SK-N-SH (cell line): ENCODE results near the gene SLC45A1. TPM values are rescaled to one million over a fixed set of nuclear protein-coding genes. Genes with fewer than 3 reads are reported as not detected.

Experiments
- CTCF ChIA-PET: fragments of 300-600, 350-600 bp; formaldehyde crosslinking; extraction: SDS; loops from one replicate; lab custom pipeline; 2021; lab: Yijun Ruan, JAX
- POLR2A ChIA-PET: fragments of 350-600 bp; sonication (Branson Sonifier 250); formaldehyde crosslinking; extraction: SDS; loops from one replicate; lab custom pipeline; 2020; ENCODE audit warnings: antibody characterized with exemption, inconsistent platforms; lab: Yijun Ruan, JAX
- DNase-seq: peaks from one replicate; pipeline ENCODE4 v3.0.0; 2012
- H2AFZ ChIP-seq: fragments of 200-600 bp; sonication (generic); 2 replicates; pipeline ENCODE4 v1.8.1; 2016; ENCODE audit warnings: antibody characterized with exemption, mild to moderate bottlenecking, low read depth
- H3F3A ChIP-seq: fragments of 200-600 bp; sonication (generic); replicated peaks from 2 replicates; pipeline ENCODE3; 2016; ENCODE audit warnings: antibody characterized with exemption, mild to moderate bottlenecking; ENCODE audit not compliant: insufficient read depth
- H3K27ac ChIP-seq, 2 experiments: fragments of 200-500 bp in 1 of 2; fragments of 200-600 bp in 1 of 2; sonication (Bioruptor generic) in 1 of 2; sonication (generic), shearing (Covaris generic) in 1 of 2; 2 replicates each; pipeline versions ENCODE4 v1.5.1 to v1.6.1; 2014 to 2016; ENCODE audit warnings: low read depth in 2 of 2, inconsistent platforms in 1 of 2, low read length in 1 of 2, mild to moderate bottlenecking in 1 of 2, mixed read lengths in 1 of 2
- H3K27me3 ChIP-seq: fragments of 200-600 bp; sonication (generic), shearing (Covaris generic); 2 replicates; pipeline ENCODE4 v1.6.1; 2016; ENCODE audit warnings: mixed run types; ENCODE audit not compliant: insufficient read depth
- H3K36me3 ChIP-seq, 2 experiments: fragments of 200-500 bp in 1 of 2; fragments of 200-600 bp in 1 of 2; sonication (Bioruptor generic) in 1 of 2; sonication (generic) in 1 of 2; replicated peaks in 1 of 2; 2 replicates each; pipeline versions ENCODE3 to v1.5.1; 2014 to 2016; ENCODE audit warnings: low read length in 1 of 2, mild to moderate bottlenecking in 1 of 2; ENCODE audit not compliant: insufficient read depth in 2 of 2, control insufficient read depth in 1 of 2
- H3K4me1 ChIP-seq, 2 experiments: fragments of 200-500 bp in 1 of 2; fragments of 200-600 bp in 1 of 2; sonication (Bioruptor generic) in 1 of 2; sonication (generic), shearing (Covaris generic) in 1 of 2; 2 replicates each; pipeline versions ENCODE4 v1.5.1 to v1.6.1; 2014 to 2016; ENCODE audit warnings: low read depth in 1 of 2, low read length in 1 of 2, mixed run types in 1 of 2; ENCODE audit not compliant: insufficient read depth in 2 of 2, control insufficient read depth in 1 of 2
- H3K4me2 ChIP-seq: fragments of 200-600 bp; sonication (generic), shearing (Covaris generic); 2 replicates; pipeline ENCODE4 v1.6.1; 2017; ENCODE audit warnings: mixed run types
- H3K4me3 ChIP-seq, 2 experiments: fragments of 200-500 bp in 1 of 2; fragments of 200-600 bp in 1 of 2; sonication (Bioruptor generic) in 1 of 2; sonication (generic), shearing (Covaris generic) in 1 of 2; 2 replicates each; pipeline versions ENCODE4 v1.5.1 to v1.8.1; 2014 to 2016; ENCODE audit warnings: low read depth in 2 of 2, inconsistent platforms in 1 of 2, low read length in 1 of 2, mild to moderate bottlenecking in 1 of 2, mixed read lengths in 1 of 2, moderate library complexity in 1 of 2
- H3K79me2 ChIP-seq: fragments of 200-600 bp; sonication (generic); 2 replicates; pipeline ENCODE4 v1.8.1; 2017; ENCODE audit warnings: mild to moderate bottlenecking; ENCODE audit not compliant: insufficient read depth
- H3K9ac ChIP-seq: fragments of 200-600 bp; sonication (generic); 2 replicates; pipeline ENCODE4 v1.6.1; 2017; ENCODE audit warnings: mixed run types
- H3K9me2 ChIP-seq: fragments of 200-600 bp; sonication (generic); 2 replicates; pipeline ENCODE4 v1.6.1; 2017; ENCODE audit warnings: mixed run types
- H3K9me3 ChIP-seq: fragments of 200-600 bp; sonication (generic); 2 replicates; pipeline ENCODE4 v1.6.1; 2017; ENCODE audit warnings: mixed run types, mild to moderate bottlenecking, moderate library complexity
- H4K20me1 ChIP-seq: fragments of 200-600 bp; sonication (generic); 2 replicates; pipeline ENCODE4 v1.6.1; 2017; ENCODE audit warnings: mild to moderate bottlenecking, mixed run types; ENCODE audit not compliant: insufficient read depth
- CHD2 ChIP-seq: fragments of 150-350 bp; IDR thresholded peaks from 2 replicates; pipeline ENCODE4 v1.6.1; 2018; ENCODE audit warnings: low read length; ENCODE audit not compliant: partially characterized antibody
- FOSL2 ChIP-seq: IDR thresholded peaks from 2 replicates; pipeline ENCODE4 v1.4.0; 2012; ENCODE audit warnings: low read depth, mild to moderate bottlenecking, moderate library complexity, borderline replicate concordance
- GATA2 ChIP-seq: sonication (generic); formaldehyde crosslinking; IDR thresholded peaks from 2 replicates; pipeline ENCODE4 v1.5.0; 2020; ENCODE audit warnings: mild to moderate bottlenecking, missing genetic modification reagents
- JUND ChIP-seq: IDR thresholded peaks from 2 replicates; pipeline ENCODE4 v1.4.0; 2012
- NFIC ChIP-seq: IDR thresholded peaks from 2 replicates; pipeline ENCODE4 v1.4.0; 2012; ENCODE audit warnings: borderline replicate concordance
- NRF1 ChIP-seq: IDR thresholded peaks from 2 replicates; pipeline ENCODE4 v1.6.1; 2012; ENCODE audit warnings: low read depth, mild to moderate bottlenecking, low read length
- RAD21 ChIP-seq: IDR thresholded peaks from 2 replicates; pipeline ENCODE4 v1.6.1; 2012; ENCODE audit warnings: mild to moderate bottlenecking, low read length
- RCOR1 ChIP-seq: fragments of 150-350 bp; IDR thresholded peaks from 2 replicates; pipeline ENCODE4 v1.6.1; 2017; ENCODE audit warnings: antibody characterized with exemption, low read length
- RXRA ChIP-seq: IDR thresholded peaks from 2 replicates; pipeline ENCODE4 v1.4.0; 2012; ENCODE audit warnings: low read depth, mild to moderate bottlenecking, borderline replicate concordance
- TAF1 ChIP-seq: IDR thresholded peaks from 2 replicates; pipeline ENCODE4 v1.6.1; 2012; ENCODE audit warnings: low read depth, mild to moderate bottlenecking, low read length, moderate library complexity, borderline replicate concordance
- TCF12 ChIP-seq: IDR thresholded peaks from 2 replicates; pipeline ENCODE4 v1.4.0; 2012
- TEAD4 ChIP-seq: IDR thresholded peaks from 2 replicates; pipeline ENCODE4 v1.4.0; 2012; ENCODE audit warnings: mild to moderate bottlenecking, borderline replicate concordance; ENCODE audit not compliant: insufficient read depth
- YY1 ChIP-seq: IDR thresholded peaks from 2 replicates; pipeline ENCODE4 v1.4.0; 2012; ENCODE audit warnings: low read depth, mild to moderate bottlenecking
- WGBS: methylation state at CpG from one replicate; pipeline ENCODE4 v1.1.6; 2017; ENCODE audit warnings: low lambda C conversion rate; 5-methylcytosine and 5-hydroxymethylcytosine counted together
- polyA plus RNA-seq, 3 experiments: library from polyadenylated mRNA; depleted of rRNA; stranded (reverse); fragments of >200 nt; gene quantifications; 2 replicates each; pipeline ENCODE4 v1.2.3, GENCODE V29; 2012
- TF ChIP-seq, protein P1 (sequence below): fragments of 200-600 bp; sonication (generic); IDR thresholded peaks from 2 replicates; pipeline ENCODE4 v1.6.1; 2017; ENCODE audit warnings: antibody characterized with exemption, mild to moderate bottlenecking, moderate library complexity
- TF ChIP-seq, protein P2 (sequence below): IDR thresholded peaks from 2 replicates; pipeline ENCODE4; 2012
- TF ChIP-seq, protein P3 (sequence below): fragments of 150-350 bp; IDR thresholded peaks from 2 replicates; pipeline ENCODE4 v1.6.1; 2017; ENCODE audit warnings: antibody characterized with exemption, low read length, low read depth, borderline replicate concordance
- TF ChIP-seq, protein P4 (sequence below): IDR thresholded peaks from 2 replicates; pipeline ENCODE4 v1.4.0; 2012; ENCODE audit warnings: low read depth
- TF ChIP-seq, protein P5 (sequence below): fragments of 150-350 bp; IDR thresholded peaks from 2 replicates; pipeline ENCODE4 v1.6.1; 2016; ENCODE audit warnings: mild to moderate bottlenecking, low read depth, low read length

The SLC45A1 gene
- polyA plus RNA-seq, 1 of the 3 experiments (the other 2 are of a cell fraction): 2.5 TPM

DNA sequence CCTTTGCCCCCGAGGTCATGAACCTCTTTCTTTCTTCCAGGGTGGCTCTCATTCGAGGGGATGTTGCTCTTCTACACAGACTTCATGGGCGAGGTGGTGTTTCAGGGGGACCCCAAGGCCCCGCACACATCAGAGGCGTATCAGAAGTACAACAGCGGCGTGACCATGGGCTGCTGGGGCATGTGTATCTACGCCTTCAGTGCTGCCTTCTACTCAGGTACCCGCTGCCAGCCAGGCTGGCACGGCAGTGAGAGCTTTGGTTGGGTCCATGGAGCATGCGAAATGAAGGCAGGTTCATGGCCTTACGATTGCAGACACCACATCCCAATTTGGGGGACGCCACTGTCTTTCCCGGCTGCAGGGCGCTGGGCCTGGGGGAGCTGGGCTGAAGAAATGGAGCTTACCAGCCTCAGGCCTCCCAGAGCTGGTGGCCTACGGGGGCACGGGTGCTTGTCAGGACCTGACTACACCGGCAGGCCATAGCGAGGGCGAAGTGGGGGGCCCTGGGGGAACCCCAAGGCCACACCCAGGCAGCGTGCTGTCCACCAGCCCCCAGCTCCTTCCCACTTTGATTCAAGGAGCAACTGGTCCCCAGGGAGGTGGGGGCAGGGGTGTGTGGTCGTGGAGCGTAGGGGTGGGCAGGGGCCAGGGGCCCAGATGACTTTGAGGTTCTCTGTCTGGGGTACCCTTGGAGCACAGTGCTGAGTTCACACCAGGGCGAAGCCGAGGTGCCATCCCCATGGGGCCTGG lies 20.0 kb downstream of the SLC45A1 start:
- Histone ChIP-seq H3K4me3 (no peak overlapping the region), H3K27me3 (no peaks in the 10 kb centered on the region), H4K20me1 (no peaks in the 10 kb centered on the region), H3K9me3 (no peaks in the 10 kb centered on the region), H3F3A (no peaks in the 10 kb centered on the region), H3K4me2 (no peak overlapping the region), H3K9me2 (no peaks in the 10 kb centered on the region), H2AFZ (no peak overlapping the region), H3K36me3 (no peaks in the 10 kb centered on the region), H3K79me2 (no peaks in the 10 kb centered on the region), H3K27ac (no peak overlapping the region), H3K4me1 (no peaks in the 10 kb centered on the region), H3K9ac (no peak overlapping the region)
- TF ChIP-seq NRF1: no peak
- TF ChIP-seq FOSL2: no peak
- no peak for TF ChIP-seq YY1
- no peak for TF ChIP-seq RCOR1
- TF ChIP-seq, protein P1, sequence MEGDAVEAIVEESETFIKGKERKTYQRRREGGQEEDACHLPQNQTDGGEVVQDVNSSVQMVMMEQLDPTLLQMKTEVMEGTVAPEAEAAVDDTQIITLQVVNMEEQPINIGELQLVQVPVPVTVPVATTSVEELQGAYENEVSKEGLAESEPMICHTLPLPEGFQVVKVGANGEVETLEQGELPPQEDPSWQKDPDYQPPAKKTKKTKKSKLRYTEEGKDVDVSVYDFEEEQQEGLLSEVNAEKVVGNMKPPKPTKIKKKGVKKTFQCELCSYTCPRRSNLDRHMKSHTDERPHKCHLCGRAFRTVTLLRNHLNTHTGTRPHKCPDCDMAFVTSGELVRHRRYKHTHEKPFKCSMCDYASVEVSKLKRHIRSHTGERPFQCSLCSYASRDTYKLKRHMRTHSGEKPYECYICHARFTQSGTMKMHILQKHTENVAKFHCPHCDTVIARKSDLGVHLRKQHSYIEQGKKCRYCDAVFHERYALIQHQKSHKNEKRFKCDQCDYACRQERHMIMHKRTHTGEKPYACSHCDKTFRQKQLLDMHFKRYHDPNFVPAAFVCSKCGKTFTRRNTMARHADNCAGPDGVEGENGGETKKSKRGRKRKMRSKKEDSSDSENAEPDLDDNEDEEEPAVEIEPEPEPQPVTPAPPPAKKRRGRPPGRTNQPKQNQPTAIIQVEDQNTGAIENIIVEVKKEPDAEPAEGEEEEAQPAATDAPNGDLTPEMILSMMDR: no peak
- TF ChIP-seq NFIC: no peak
- TF ChIP-seq, protein P2, sequence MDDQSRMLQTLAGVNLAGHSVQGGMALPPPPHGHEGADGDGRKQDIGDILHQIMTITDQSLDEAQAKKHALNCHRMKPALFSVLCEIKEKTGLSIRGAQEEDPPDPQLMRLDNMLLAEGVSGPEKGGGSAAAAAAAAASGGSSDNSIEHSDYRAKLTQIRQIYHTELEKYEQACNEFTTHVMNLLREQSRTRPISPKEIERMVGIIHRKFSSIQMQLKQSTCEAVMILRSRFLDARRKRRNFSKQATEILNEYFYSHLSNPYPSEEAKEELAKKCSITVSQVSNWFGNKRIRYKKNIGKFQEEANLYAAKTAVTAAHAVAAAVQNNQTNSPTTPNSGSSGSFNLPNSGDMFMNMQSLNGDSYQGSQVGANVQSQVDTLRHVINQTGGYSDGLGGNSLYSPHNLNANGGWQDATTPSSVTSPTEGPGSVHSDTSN: no peak
- TF ChIP-seq JUND: no peak
- no peak for TF ChIP-seq RXRA
- TF ChIP-seq RAD21: no peak
- TF ChIP-seq CHD2: no peak
- no peak for TF ChIP-seq TCF12
- no peak for TF ChIP-seq TEAD4
- TF ChIP-seq, protein P3, sequence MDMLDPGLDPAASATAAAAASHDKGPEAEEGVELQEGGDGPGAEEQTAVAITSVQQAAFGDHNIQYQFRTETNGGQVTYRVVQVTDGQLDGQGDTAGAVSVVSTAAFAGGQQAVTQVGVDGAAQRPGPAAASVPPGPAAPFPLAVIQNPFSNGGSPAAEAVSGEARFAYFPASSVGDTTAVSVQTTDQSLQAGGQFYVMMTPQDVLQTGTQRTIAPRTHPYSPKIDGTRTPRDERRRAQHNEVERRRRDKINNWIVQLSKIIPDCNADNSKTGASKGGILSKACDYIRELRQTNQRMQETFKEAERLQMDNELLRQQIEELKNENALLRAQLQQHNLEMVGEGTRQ: no peak
- TF ChIP-seq, protein P4, sequence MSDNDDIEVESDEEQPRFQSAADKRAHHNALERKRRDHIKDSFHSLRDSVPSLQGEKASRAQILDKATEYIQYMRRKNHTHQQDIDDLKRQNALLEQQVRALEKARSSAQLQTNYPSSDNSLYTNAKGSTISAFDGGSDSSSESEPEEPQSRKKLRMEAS: no peak
- no peak for TF ChIP-seq TAF1
- TF ChIP-seq, protein P5, sequence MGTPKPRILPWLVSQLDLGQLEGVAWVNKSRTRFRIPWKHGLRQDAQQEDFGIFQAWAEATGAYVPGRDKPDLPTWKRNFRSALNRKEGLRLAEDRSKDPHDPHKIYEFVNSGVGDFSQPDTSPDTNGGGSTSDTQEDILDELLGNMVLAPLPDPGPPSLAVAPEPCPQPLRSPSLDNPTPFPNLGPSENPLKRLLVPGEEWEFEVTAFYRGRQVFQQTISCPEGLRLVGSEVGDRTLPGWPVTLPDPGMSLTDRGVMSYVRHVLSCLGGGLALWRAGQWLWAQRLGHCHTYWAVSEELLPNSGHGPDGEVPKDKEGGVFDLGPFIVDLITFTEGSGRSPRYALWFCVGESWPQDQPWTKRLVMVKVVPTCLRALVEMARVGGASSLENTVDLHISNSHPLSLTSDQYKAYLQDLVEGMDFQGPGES: no peak
- TF ChIP-seq GATA2 (CRISPR knock-in tag): no peak
- no peak for DNase-seq
- CTCF ChIA-PET: interaction anchor here (0.9 to 1.2 kb wide), 2 partner anchors 11 to 318 kb away, joined by 3 to 5 read pairs; no protein-coding TSS in a partner anchor
- 90% methylated on average over 13 of the region's 25 CpGs for WGBS
- POLR2A ChIA-PET: no interaction called here
